GM12873 (cell line): ENCODE measurements around the gene PDCD1.

Experiments used
- TF ChIP-seq, protein P1 (sequence below): IDR thresholded peaks from 2 replicates; pipeline ENCODE4 v1.5.1; 2012; ENCODE audit warnings: low read depth, mild to moderate bottlenecking, moderate library complexity, low read length, control low read depth; ENCODE audit not compliant: insufficient read depth; ENCODE audit errors: missing control alignments

Gene PDCD1

DNA sequence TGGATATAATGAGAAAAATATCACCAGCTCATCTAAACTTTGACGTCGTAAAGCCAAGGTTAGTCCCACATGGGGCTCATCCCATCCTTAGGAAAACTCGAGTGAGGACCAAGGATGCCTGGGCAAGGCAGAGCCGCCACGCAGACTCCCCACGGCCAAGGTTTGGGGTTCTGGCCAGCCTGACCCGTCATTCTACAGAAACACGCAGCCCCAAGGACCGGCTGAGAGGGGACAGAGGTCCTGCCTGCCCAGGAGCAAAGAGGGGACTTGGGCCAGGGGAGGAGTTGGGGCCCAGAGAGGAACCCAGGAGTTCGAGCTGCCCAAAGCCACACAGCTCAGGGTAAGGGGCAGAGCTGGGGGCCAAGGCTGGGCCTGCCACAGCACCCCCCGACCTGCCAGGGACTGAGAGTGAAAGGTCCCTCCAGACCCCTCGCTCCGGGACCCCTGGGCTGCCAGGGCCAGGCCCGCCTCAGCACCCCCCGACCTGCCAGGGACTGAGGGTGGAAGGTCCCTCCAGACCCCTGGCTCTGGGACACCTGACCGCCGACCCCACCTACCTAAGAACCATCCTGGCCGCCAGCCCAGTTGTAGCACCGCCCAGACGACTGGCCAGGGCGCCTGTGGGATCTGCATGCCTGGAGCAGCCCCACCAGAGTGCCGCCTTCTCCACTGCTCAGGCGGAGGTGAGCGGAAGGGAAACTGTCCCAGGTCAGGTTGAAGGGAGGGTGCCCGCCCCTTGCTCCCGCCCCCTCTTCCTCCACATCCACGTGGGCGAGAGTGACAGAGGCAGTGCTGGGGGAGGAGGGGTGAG, at the start of gene PDCD1:
PDCD1 (minus strand) TSS at position 689 of the 811 bp plus-strand sequence; CDS start at position 633, 56 bp downstream.
- TF ChIP-seq, protein P1, sequence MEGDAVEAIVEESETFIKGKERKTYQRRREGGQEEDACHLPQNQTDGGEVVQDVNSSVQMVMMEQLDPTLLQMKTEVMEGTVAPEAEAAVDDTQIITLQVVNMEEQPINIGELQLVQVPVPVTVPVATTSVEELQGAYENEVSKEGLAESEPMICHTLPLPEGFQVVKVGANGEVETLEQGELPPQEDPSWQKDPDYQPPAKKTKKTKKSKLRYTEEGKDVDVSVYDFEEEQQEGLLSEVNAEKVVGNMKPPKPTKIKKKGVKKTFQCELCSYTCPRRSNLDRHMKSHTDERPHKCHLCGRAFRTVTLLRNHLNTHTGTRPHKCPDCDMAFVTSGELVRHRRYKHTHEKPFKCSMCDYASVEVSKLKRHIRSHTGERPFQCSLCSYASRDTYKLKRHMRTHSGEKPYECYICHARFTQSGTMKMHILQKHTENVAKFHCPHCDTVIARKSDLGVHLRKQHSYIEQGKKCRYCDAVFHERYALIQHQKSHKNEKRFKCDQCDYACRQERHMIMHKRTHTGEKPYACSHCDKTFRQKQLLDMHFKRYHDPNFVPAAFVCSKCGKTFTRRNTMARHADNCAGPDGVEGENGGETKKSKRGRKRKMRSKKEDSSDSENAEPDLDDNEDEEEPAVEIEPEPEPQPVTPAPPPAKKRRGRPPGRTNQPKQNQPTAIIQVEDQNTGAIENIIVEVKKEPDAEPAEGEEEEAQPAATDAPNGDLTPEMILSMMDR: no peak

DNA sequence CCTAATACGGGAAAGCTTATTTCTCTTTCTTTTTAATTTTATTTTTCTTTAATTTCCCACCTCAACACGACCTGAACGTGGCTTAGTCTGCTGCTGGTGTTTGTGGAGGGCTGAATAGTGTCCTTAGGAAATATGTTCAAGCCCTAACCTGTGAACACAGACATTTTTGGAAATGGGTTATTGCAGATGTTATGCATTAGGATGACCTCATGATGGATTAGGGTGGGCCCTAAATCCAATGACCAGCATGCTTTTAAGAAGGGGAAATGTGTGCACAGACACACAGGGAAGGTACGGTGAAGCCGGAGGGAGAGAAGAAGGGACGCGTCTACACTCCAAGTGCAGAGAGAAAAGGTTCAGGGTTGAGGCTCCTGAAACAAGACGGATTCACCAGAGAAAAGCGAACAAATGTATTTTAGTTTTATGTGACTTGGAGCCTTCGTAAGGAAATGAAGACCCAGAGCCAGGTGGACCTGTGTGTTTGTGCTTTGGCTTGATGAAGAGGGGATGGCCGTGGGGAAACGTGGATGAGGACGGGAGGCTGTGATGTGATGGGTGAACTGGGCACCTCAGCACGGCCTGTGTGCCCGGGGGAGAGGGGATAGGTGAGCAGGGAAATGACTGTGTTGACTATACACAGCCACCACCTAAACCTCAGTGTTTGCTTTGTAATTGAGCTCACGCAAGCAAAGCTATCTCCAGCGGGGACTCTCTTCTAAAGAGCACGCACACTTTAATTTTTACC, 48.3 kb upstream of the PDCD1 start:
- TF ChIP-seq, protein P1: no peak

GRCh38 chr2:241905716-241906377, 47.2 kb upstream of the PDCD1 start:
- TF ChIP-seq, protein P1: no peak

DNA sequence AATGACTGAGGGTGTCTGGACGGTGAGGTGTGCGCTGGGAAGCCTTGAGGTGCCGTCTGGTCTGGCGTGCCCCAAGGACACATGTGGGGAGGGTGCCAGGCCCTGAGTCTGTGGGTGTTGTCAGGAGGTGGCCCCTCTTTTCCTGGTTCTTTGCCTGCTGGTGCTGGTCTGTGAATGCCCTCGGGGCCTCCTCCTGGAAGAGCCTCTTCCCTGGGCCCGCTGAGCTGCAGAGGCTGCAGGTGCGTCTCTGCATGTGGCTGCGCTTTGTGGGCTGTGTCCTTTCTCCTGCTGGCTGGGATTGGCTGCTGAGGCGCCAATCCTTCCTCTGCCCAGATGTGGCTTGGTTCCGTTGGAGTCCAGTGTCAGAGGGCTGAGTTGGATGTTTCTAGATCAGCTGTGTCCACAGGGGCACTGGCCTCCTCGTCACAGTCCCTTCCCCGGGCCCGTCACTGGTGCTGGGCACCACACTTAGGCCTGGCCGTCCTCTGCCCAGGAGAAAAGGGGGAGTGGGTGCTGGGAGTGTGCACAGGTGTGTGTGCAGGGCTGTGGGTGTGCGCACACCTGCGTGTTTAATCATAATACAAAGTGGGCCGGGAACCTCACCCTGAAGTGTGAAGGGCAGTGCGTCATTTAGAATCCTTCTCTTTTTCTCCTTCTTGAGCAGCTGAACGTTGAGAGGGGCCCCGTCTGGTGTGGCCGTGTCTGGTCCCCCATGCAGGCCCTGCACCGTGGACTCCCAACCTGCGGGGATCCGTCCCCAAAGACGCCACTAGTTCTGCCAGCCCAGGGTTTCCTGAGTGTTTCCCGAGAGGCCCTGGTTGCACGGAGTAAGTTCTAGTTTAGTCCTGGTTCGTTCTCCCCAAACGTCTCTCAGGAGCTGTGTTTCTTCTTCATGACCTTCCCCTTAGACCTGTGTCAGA, 46.4 kb upstream of the PDCD1 start:
- TF ChIP-seq, protein P1: no peak

DNA sequence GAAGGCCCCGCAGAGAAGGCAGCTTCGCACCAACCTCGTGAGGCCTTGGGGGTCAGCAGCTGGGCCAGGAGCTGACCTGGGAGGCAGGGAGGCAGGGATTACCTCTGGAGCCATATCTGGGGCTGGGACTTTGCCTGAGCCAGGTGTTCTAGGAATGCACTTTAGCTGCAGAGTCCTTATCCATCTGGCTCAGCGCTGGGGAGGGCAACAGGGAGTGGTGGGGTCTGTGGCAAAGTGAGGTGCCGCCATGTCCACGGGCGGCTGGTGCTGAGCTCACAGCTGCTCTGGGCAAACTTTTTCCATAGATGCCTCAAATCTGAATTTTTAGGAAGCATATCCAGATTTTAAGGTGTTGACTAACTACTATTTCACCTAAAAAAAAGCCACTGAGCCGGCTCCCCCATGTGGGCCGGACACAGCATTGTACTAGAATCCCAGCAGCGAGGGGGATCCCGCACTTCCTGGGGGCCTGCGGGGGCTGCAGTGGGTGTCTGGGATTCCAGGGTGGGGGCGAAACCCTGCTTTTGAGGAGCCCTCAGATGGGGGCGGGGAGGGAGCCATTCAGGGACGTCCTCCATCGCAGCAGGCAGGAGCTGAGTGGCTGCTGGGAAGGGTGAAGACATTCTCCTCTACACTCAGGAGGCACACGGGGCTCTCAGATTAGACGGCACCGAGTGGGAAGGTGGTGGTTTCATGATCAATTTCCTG, 45.5 kb upstream of the PDCD1 start:
- TF ChIP-seq, protein P1: no peak

- TF ChIP-seq, protein P1: no peak
Observed at GRCh38 chr2:241903121-241904010, 44.7 kb upstream of the PDCD1 start.
